Measurements from ENCODE around the gene CDC42EP3. TPM values are rescaled to one million over a fixed set of nuclear protein-coding genes. Genes with fewer than 3 reads are reported as not detected.

Gene CDC42EP3
- total RNA-seq, 4 donors from 2014 or later = 8.1 to 24.7 (median 18.8) TPM

DNA sequence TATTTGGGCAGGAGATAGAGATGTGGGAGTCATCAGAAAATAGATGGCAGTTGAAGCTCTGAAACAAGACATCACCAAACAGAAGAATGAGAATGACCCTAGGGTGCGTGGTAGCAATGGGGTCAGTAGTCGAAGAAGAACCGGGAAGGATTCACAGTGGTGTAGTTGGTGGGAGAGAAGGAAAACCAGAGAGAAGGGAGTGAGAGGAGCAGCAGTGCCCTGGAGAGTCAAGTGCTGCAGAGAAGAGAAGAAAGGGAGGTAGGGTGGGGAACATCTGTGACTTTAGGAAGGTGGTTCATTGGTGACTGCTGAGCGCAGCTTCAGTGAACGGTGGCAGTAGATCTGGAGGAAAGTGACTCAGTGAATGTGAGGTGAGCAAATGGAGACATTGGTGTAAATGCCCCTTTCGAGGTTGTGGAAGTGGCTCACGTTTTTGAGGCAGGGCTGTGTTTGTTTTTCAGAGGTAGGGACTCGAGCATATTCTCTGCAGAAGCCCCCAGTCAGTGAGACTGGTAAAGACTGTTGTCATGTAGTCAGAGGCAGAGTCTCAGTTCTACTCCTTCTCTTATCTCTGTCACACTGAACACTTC lies 36.4 kb downstream of the CDC42EP3 start:
- no peaks in the 10 kb centered on the region for H3K9me3 ChIP-seq
- no peaks in the 10 kb centered on the region for H3K36me3 ChIP-seq
- H3K27me3 ChIP-seq = no peaks in the 10 kb centered on the region
- 85 to 94% methylated on average over 8 of the region's 8 CpGs for WGBS, 2 donors
- intact Hi-C loops (cut with DNase I) = no loop called here
- no peak overlapping the region for H3K4me3 ChIP-seq (replicated peaks in 1 of 3)
- no peak for DNase-seq
- no peak for TF ChIP-seq POLR2A (IDR thresholded peaks at IDR 0.05)
- TF ChIP-seq, protein P1, sequence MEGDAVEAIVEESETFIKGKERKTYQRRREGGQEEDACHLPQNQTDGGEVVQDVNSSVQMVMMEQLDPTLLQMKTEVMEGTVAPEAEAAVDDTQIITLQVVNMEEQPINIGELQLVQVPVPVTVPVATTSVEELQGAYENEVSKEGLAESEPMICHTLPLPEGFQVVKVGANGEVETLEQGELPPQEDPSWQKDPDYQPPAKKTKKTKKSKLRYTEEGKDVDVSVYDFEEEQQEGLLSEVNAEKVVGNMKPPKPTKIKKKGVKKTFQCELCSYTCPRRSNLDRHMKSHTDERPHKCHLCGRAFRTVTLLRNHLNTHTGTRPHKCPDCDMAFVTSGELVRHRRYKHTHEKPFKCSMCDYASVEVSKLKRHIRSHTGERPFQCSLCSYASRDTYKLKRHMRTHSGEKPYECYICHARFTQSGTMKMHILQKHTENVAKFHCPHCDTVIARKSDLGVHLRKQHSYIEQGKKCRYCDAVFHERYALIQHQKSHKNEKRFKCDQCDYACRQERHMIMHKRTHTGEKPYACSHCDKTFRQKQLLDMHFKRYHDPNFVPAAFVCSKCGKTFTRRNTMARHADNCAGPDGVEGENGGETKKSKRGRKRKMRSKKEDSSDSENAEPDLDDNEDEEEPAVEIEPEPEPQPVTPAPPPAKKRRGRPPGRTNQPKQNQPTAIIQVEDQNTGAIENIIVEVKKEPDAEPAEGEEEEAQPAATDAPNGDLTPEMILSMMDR (IDR thresholded peaks at IDR 0.05) = no peak
- no peak overlapping the region for H3K27ac ChIP-seq
- no peaks in the 10 kb centered on the region for H3K4me1 ChIP-seq

DNA sequence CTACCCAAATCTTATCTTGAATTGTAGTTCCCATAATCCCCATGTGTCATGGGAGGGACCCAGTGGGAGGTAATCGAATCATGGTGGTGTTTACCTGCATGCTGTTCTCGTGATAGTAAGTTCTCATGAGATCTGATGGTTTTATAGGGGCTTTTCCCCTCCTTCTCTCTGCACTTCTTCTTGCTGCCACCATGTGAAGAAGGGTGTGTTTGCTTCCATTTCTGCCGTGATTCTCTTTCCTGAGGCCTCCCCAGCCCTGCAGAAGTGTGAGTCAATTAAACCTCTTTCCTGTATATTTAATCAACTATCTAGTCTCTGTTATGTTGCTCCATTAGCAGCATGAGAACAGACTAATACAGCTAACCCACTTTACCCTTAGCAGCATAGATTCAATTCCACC lies 37.6 kb downstream of the CDC42EP3 start:
- 84 to 87% methylated on average over 3 of the region's 3 CpGs for WGBS, 2 donors
- no peaks in the 10 kb centered on the region for H3K9me3 ChIP-seq
- H3K27ac ChIP-seq = no peak overlapping the region
- H3K36me3 ChIP-seq = no peaks in the 10 kb centered on the region
- TF ChIP-seq POLR2A (IDR thresholded peaks at IDR 0.05) = no peak
- TF ChIP-seq, protein P1 (IDR thresholded peaks at IDR 0.05) = no peak
- H3K27me3 ChIP-seq = no peaks in the 10 kb centered on the region
- no peaks in the 10 kb centered on the region for H3K4me1 ChIP-seq
- no peak for DNase-seq
- intact Hi-C loops (cut with DNase I) = no loop called here
- no peak overlapping the region for H3K4me3 ChIP-seq (replicated peaks in 1 of 3)

DNA sequence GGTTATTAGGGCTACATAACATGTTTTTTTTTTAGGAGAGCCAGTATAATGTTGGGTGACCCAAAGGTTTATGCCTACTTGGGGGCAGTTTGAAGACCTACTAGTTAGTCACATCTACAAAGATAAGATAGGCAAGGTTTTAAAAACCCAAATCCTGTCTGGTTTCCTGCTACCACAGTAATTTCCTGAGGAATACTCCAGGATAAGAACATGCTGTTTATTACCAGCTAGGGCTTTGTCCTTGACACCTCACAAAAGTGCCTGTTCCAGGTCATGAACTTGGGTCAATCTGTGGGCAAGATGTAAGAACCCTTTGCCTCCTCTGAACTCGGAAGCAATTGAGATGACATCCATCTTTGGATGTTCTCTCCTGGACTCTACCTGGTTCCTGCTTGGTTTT lies 38.2 kb downstream of the CDC42EP3 start:
- H3K9me3 ChIP-seq = no peaks in the 10 kb centered on the region
- H3K27me3 ChIP-seq = no peaks in the 10 kb centered on the region
- no peak for TF ChIP-seq POLR2A (IDR thresholded peaks at IDR 0.05)
- TF ChIP-seq, protein P1 (IDR thresholded peaks at IDR 0.05) = no peak
- H3K4me1 ChIP-seq = no peaks in the 10 kb centered on the region
- no peaks in the 10 kb centered on the region for H3K36me3 ChIP-seq
- DNase-seq = no peak
- WGBS, 2 donors = 69 to 92% methylated on average over 1 of the region's 1 CpG
- intact Hi-C loops (cut with DNase I) = no loop called here
- H3K4me3 ChIP-seq (replicated peaks in 1 of 3) = no peak overlapping the region
- no peak overlapping the region for H3K27ac ChIP-seq

DNA sequence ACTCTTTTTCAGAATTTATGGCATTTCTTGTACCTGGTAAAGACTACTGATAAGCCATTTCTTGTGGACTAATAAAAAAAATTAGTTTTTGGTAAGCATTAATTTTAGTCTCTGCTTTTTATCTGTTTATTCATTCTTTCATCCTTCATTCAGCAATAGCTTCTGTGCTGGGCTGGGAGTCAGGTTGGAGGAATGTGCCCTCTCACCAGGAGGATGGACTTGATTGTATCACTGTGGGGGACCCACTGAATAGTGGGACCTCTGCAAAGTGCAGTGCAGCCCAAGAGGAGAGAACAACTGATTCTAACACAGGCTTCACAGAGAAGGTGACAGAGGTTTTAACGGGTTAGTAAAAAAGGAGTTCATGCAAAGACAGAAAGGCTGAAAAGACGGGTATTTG lies 39.1 kb downstream of the CDC42EP3 start:
- intact Hi-C loops (cut with DNase I) = no loop called here
- 79 to 91% methylated on average over 2 of the region's 2 CpGs for WGBS, 2 donors
- Histone ChIP-seq H3K27ac (no peak overlapping the region), H3K36me3 (no peaks in the 10 kb centered on the region), H3K9me3 (no peaks in the 10 kb centered on the region), H3K4me3 (replicated peaks in 1 of 3) (no peak overlapping the region), H3K27me3 (no peaks in the 10 kb centered on the region), H3K4me1 (no peaks in the 10 kb centered on the region)
- no peak for DNase-seq
- TF ChIP-seq POLR2A (IDR thresholded peaks at IDR 0.05) = no peak
- TF ChIP-seq, protein P1 (IDR thresholded peaks at IDR 0.05) = no peak

DNA sequence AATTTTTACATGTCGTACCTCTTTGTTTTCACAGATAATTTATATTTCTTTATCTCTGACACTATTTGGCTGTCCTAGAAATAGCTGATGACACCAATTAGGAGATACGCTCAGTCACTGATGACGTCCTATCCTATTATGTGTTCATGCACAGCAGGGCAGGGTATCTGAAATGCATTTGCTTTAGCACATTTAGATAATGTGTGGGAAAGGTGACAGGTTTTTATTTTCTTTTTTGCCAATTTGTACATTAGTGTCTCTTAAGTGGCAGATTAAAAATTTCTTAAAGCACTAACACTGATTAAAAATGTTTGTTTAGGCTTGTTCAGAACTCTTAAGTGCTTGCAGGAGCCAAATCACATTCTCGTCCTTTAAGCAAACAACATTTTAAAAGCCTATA lies 39.7 kb downstream of the CDC42EP3 start:
- no peak for DNase-seq
- no peaks in the 10 kb centered on the region for H3K4me1 ChIP-seq
- WGBS, 2 donors = 69 to 70% methylated on average over 4 of the region's 4 CpGs
- no peaks in the 10 kb centered on the region for H3K27me3 ChIP-seq
- H3K9me3 ChIP-seq = no peaks in the 10 kb centered on the region
- H3K4me3 ChIP-seq (replicated peaks in 1 of 3) = no peak overlapping the region
- H3K36me3 ChIP-seq = no peaks in the 10 kb centered on the region
- TF ChIP-seq POLR2A (IDR thresholded peaks at IDR 0.05) = no peak
- TF ChIP-seq, protein P1 (IDR thresholded peaks at IDR 0.05) = no peak
- intact Hi-C loops (cut with DNase I) = no loop called here
- H3K27ac ChIP-seq = no peak overlapping the region

Data from thyroid gland (tissue), 4 donors.